Astrocyte (in vitro differentiated cells and primary cell): ENCODE data around the gene HNRNPA1. TPM values are rescaled to one million over a fixed set of nuclear protein-coding genes. Genes with fewer than 3 reads are reported as not detected.

Experiments used
- DNase-seq: peaks from one replicate; pipeline ENCODE4 v3.0.0-alpha.2; 2010; ENCODE audit warnings: low read depth
- FAIRE-seq: peaks from 2 replicates; lab custom pipeline; 2011; peaks lifted over from hg19 to GRCh38; lab: Jason Lieb, UNC
- H2AFZ ChIP-seq: 2 replicates; pipeline ENCODE4 v1.6.0; 2012; ENCODE audit warnings: low read depth, low read length, inconsistent platforms
- H3K27ac ChIP-seq: 2 replicates; pipeline ENCODE4 v1.5.1; 2011; ENCODE audit warnings: low read depth, low read length, inconsistent platforms
- H3K27me3 ChIP-seq: 2 replicates; pipeline ENCODE4 v1.6.0; 2011; ENCODE audit warnings: low read length, inconsistent platforms; ENCODE audit not compliant: insufficient read depth
- H3K36me3 ChIP-seq: 2 replicates; pipeline ENCODE4 v1.5.1; 2011; ENCODE audit warnings: low read length, inconsistent platforms; ENCODE audit not compliant: insufficient read depth
- H3K4me1 ChIP-seq: 2 replicates; pipeline ENCODE4 v1.5.1; 2011; ENCODE audit warnings: low read length, inconsistent platforms; ENCODE audit not compliant: insufficient read depth
- H3K4me2 ChIP-seq: 2 replicates; pipeline ENCODE4 v1.6.0; 2012; ENCODE audit warnings: low read length, inconsistent platforms
- H3K4me3 ChIP-seq: 2 replicates; pipeline ENCODE4 v1.5.1; 2011; ENCODE audit warnings: low read depth, mild to moderate bottlenecking, low read length, inconsistent platforms; ENCODE audit not compliant: insufficient read depth
- H3K79me2 ChIP-seq: 2 replicates; pipeline ENCODE4 v1.6.0; 2012; ENCODE audit warnings: mild to moderate bottlenecking, low read length, inconsistent platforms; ENCODE audit not compliant: insufficient read depth
- H3K9ac ChIP-seq: 2 replicates; pipeline ENCODE4 v1.6.0; 2012; ENCODE audit warnings: mild to moderate bottlenecking, low read length, inconsistent platforms
- H3K9me3 ChIP-seq: 2 replicates; pipeline ENCODE4 v1.5.1; 2012; ENCODE audit warnings: low read depth, mild to moderate bottlenecking, low read length, inconsistent platforms; ENCODE audit not compliant: insufficient read depth
- H4K20me1 ChIP-seq: 2 replicates; pipeline ENCODE4 v1.6.0; 2012; ENCODE audit warnings: low read length, inconsistent platforms; ENCODE audit not compliant: insufficient read depth
- H3K27ac Mint-ChIP-seq: one replicate; pipeline ENCODE4 v1.8.0; 2021; ENCODE audit warnings: mild to moderate bottlenecking, mixed read lengths; ENCODE audit not compliant: unreplicated experiment
- H3K27me3 Mint-ChIP-seq: one replicate; pipeline ENCODE4 v1.8.0; 2021; ENCODE audit warnings: low read depth, mixed read lengths; ENCODE audit not compliant: unreplicated experiment
- H3K36me3 Mint-ChIP-seq: one replicate; pipeline ENCODE4 v1.8.0; 2021; ENCODE audit warnings: low read depth, mixed read lengths; ENCODE audit not compliant: unreplicated experiment
- H3K4me1 Mint-ChIP-seq: one replicate; pipeline ENCODE4 v1.8.0; 2021; ENCODE audit warnings: low read depth, mixed read lengths; ENCODE audit not compliant: unreplicated experiment
- H3K4me3 Mint-ChIP-seq: one replicate; pipeline ENCODE4 v1.8.0; 2021; ENCODE audit warnings: mild to moderate bottlenecking, moderate library complexity, mixed read lengths; ENCODE audit not compliant: unreplicated experiment
- H3K9me3 Mint-ChIP-seq: one replicate; pipeline ENCODE4 v1.8.0; 2021; ENCODE audit warnings: mild to moderate bottlenecking, mixed read lengths; ENCODE audit not compliant: unreplicated experiment
- CTCF ChIP-seq: IDR thresholded peaks from 2 replicates; pipeline ENCODE4 v1.5.1; 2011; ENCODE audit warnings: low read depth, mild to moderate bottlenecking, inconsistent platforms, low read length, moderate library complexity; ENCODE audit not compliant: insufficient read depth
- EZH2 ChIP-seq: IDR thresholded peaks from 2 replicates; pipeline ENCODE4 v1.6.1; 2012; ENCODE audit warnings: mild to moderate bottlenecking, low read length, inconsistent platforms; ENCODE audit not compliant: insufficient read depth
- total RNA-seq: library from RNA; stranded (reverse); gene quantifications from 2 replicates; pipeline ENCODE4 v1.2.1, GENCODE V29; 2021

Gene HNRNPA1
- total RNA-seq, 1 donor from 2014 or later: 612 TPM

- no peaks in the 10 kb centered on the region for H3K27me3 Mint-ChIP-seq
- H3K4me3 Mint-ChIP-seq: peak overlapping the region; percentile 16
- no peaks in the 10 kb centered on the region for H3K9me3 ChIP-seq
- TF ChIP-seq CTCF (no peak), EZH2 (no peak)
- H3K4me1 ChIP-seq: peaks cover 22% of the 10 kb centered on the region
- H3K79me2 ChIP-seq: peaks cover 78% of the 10 kb centered on the region
- no peak overlapping the region for H3K27ac ChIP-seq
- FAIRE-seq: no peak
- no peak overlapping the region for H3K4me3 ChIP-seq
- no peaks in the 10 kb centered on the region for H3K36me3 ChIP-seq
- peak overlapping the region; percentile 45 for H3K4me2 ChIP-seq
- H3K9me3 Mint-ChIP-seq: no peaks in the 10 kb centered on the region
- H3K4me1 Mint-ChIP-seq: peaks cover 28% of the 10 kb centered on the region
- H3K36me3 Mint-ChIP-seq: peaks cover 5% of the 10 kb centered on the region
- no peak for DNase-seq
- H3K27me3 ChIP-seq: no peaks in the 10 kb centered on the region
- no peak overlapping the region for H2AFZ ChIP-seq
- no peak overlapping the region for H3K9ac ChIP-seq
- peak overlapping the region; percentile 3 for H3K27ac Mint-ChIP-seq
- H4K20me1 ChIP-seq: peaks cover 8% of the 10 kb centered on the region
These were observed 48.2 kb downstream of the HNRNPA1 start for GRCh38 chr12:54328595-54329337.

GRCh38 chr12:54329759-54330158 is 49.2 kb downstream of the HNRNPA1 start:
- Histone ChIP-seq H3K79me2 (peaks cover 86% of the 10 kb centered on the region), H3K27me3 (no peaks in the 10 kb centered on the region), H4K20me1 (peaks cover 9% of the 10 kb centered on the region), H2AFZ (no peak overlapping the region), H3K4me1 (peaks cover 22% of the 10 kb centered on the region), H3K4me2 (peak overlapping the region; percentile 45), H3K9ac (no peak overlapping the region), H3K9me3 (no peaks in the 10 kb centered on the region), H3K27ac (no peak overlapping the region), H3K36me3 (no peaks in the 10 kb centered on the region), H3K4me3 (no peak overlapping the region)
- H3K4me1 Mint-ChIP-seq: peaks cover 28% of the 10 kb centered on the region
- H3K9me3 Mint-ChIP-seq: no peaks in the 10 kb centered on the region
- no peak overlapping the region for H3K27ac Mint-ChIP-seq
- H3K27me3 Mint-ChIP-seq: no peaks in the 10 kb centered on the region
- FAIRE-seq: no peak
- H3K4me3 Mint-ChIP-seq: no peak overlapping the region
- no peak for DNase-seq
- peaks cover 5% of the 10 kb centered on the region for H3K36me3 Mint-ChIP-seq
- TF ChIP-seq CTCF: no peak

- no peaks in the 10 kb centered on the region for H3K9me3 Mint-ChIP-seq
- no peaks in the 10 kb centered on the region for H3K27me3 ChIP-seq
- no peaks in the 10 kb centered on the region for H3K27me3 Mint-ChIP-seq
- DNase-seq (no peak), FAIRE-seq (no peak)
- no peak overlapping the region for H3K27ac ChIP-seq
- TF ChIP-seq EZH2 (no peak), CTCF (no peak)
- no peak overlapping the region for H2AFZ ChIP-seq
- H3K27ac Mint-ChIP-seq: no peak overlapping the region
- no peaks in the 10 kb centered on the region for H3K36me3 ChIP-seq
- no peak overlapping the region for H3K4me3 Mint-ChIP-seq
- H3K9me3 ChIP-seq: no peaks in the 10 kb centered on the region
- peaks cover 28% of the 10 kb centered on the region for H3K4me1 Mint-ChIP-seq
- H3K36me3 Mint-ChIP-seq: peaks cover 2% of the 10 kb centered on the region
- peak overlapping the region; percentile 45 for H3K4me2 ChIP-seq
- no peak overlapping the region for H3K4me3 ChIP-seq
- H4K20me1 ChIP-seq: peaks cover 16% of the 10 kb centered on the region
- H3K79me2 ChIP-seq: peaks cover 87% of the 10 kb centered on the region
- no peak overlapping the region for H3K9ac ChIP-seq
- H3K4me1 ChIP-seq: peaks cover 22% of the 10 kb centered on the region
These were observed 49.9 kb downstream of the HNRNPA1 start for GRCh38 chr12:54330442-54330841.
